Stimulated activated CD8-positive, alpha-beta memory T cell treated with anti-CD3 and anti-CD28 coated beads, Interleukin-12 subunit alpha, Interleukin-12 subunit beta, amount 100 ng/mL, for 1 hour (primary cell): ENCODE data around the gene APBA3.
"Not testable (repeated sequence)": the region's sequence is repeated elsewhere in the genome, so short reads cannot be mapped to it uniquely, and the experiment has no call there.

Experiments used
- DNase-seq: peaks from one replicate; pipeline ENCODE4 v3.0.0-alpha.2; 2020; ENCODE audit warnings: low read depth

Gene APBA3

GRCh38 chr19:3770136-3770999 is 8.9 kb upstream of the APBA3 start:
- DNase-seq: no peak

- no peak for DNase-seq
Measured at GRCh38 chr19:3769494-3769893, 8.0 kb upstream of the APBA3 start.

DNA sequence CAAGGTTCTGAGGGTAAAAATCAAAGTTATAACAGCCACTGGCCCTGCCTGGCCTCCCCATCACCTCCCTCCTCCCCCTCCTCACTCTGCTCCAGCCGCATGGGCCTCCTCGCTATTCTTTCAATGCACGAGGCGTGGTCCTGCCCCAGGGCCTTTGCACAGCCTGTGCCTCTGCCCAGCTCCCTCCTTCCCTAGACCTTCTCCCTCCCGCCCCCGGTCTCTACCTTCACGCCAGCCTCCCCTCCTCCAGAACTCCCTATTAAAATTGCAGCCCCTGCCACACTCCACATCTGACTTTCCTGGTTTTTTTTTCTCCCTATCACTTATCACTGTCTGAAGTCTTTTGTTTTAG is 7.2 kb upstream of the APBA3 start:
- DNase-seq: no peak

GRCh38 chr19:3768015-3768747 is 6.7 kb upstream of the APBA3 start:
- no peak for DNase-seq

- no peak for DNase-seq
Measured at GRCh38 chr19:3767050-3767449, 5.6 kb upstream of the APBA3 start.

GRCh38 chr19:3766520-3766919 is 5.0 kb upstream of the APBA3 start:
- no peak for DNase-seq

DNA sequence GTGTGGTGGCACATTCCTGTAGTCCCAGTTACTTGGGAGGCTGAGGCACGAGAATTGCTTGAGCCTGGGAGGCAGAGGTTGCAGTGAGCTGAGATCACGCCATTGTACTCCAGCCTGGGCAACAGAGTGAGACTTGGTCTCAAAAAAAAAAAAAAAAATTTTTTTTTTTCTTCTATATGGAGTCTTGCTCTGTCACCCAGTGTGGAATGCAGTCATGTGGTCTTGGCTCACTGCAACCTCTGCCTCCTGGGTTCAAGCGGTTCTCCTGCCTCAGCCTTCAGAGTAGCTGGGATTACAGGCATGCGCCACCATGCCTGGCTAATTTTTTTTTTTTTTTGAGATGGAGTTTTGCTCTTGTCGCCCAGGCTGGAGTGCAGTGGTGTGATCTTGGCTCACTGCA is 4.3 kb upstream of the APBA3 start:
- not testable (repeated sequence) for DNase-seq

- no peak for DNase-seq
Measured at GRCh38 chr19:3765121-3765520, 3.6 kb upstream of the APBA3 start.

GRCh38 chr19:3762501-3763459 is 1.3 kb upstream of the APBA3 start, which contains the start of gene MRPL54:
Gene MRPL54 (plus strand): TSS chr19:3762682. CDS start chr19:3762701, 19 bp downstream.
- DNase-seq: peak; percentile 100

DNA sequence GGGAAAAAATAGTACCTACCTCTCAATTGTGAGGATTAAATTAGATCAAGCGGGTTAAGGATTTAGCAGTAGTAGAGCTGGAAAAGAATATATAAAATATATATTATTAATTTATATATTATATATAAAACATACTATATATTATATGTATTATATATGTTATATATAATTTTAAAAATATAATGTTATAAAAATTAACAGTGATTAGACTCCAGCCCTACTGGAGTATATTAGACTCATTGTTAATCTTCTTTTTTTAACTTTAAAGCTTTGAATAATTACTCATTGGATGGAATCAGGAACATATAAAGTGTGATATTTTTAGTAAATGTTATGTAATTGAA is 610 bp upstream of the APBA3 start:
- no peak for DNase-seq

DNA sequence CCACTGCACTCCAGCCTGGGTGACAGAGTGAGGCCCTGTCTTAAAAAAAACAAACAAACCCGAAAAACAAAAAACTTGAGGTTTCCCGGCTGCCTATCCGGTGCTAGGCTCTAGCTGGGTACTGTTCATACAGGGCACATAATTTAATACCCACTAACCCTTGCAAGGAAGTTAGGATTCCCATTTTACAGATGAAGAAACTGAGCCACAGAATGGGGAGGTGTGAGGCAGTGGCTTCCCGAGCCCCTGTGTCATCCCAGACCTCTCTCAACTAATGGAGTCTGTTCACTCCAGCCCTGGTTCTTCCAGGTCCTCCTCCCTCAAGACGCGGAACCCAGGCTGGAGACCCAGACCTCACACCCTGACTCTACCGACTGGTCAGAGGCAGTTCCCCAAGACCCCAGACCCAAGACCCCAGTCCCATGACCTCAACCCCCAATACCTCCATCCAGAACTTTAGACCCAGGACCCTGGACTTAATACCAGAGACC is 576 bp downstream of the APBA3 start:
- no peak for DNase-seq

DNA sequence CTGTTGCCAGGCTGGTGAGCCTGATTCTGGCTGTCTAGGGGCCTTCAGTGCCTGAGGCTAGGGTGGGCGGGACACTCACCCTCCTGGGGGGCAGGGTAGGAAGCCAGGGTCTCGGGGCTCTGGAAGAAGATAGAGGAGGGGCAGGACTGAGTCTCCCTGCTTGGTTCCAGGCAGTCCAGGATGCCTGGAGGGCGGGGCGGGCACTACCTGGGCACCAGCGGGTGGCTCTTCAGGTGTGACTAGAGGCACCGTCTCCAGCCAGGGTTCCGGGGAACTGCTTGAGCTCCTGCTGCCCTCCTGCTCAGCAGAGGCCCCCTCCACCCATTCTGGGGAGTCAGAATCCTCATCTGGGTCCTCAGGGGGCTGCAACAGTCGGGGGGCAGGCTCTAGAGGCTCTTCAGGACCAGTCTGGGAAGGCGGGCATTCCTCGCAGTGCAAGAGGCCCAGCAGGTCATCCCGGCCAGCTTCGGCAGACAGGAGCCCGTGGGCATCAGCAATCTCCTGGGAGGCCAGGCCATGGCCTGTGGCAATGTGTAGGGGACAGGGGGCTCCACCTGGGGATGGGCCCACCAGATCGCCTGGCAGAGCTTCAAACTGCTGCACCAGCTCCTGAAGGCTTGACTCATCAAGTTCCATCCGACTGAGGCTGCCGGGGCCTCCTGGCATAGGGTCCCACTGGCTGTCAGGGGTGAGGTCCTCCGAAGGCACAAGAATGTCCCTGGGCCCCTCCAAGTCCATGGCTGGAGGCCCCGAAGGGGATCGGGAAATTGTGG is 1.8 kb downstream of the APBA3 start:
- DNase-seq: no peak

- not testable (repeated sequence) for DNase-seq
Measured at GRCh38 chr19:3758297-3758696, 3.2 kb downstream of the APBA3 start.

DNA sequence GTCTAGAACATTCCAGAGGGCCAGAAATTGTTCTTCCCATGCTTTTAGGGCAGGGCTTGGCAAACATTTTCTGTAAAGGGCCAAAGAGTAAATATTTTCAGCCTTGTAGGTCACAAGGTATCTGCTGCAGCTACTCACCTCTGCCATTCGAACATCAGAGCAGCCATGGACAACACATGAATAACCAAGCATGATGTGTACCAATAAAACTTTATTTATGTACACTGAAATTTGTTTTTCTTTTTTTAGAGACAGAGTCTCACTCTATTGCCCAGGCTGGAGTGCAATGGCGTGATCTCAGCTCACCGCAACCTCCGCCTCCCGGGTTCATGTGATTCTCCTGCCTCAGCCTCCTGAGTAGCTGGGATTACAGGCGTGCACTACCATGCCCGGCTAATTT is 3.8 kb downstream of the APBA3 start:
- not testable (repeated sequence) for DNase-seq

GRCh38 chr19:3753631-3754410 is 7.7 kb downstream of the APBA3 start:
- no peak for DNase-seq

DNA sequence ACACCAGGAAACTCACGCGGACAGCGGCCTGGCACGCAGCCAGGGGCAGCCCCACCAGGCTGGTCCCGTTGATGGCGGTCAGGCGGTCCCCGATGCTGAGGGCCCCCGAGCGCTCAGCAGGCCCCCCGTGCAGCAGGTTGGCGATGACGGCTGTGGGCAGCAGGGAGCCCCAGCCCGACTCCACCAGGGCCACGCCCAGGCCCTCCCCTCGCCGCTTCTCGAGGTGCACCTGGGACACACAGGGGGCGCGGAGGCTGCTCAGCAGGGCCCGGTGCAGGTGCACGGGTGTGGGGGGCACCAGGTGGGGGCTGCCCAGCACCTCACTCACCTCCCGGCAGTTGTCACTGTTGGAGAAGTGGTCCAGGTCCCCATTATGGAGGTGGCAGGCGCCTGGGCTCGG is 9.0 kb downstream of the APBA3 start:
- no peak for DNase-seq

GRCh38 chr19:3751236-3751635 is 10.3 kb downstream of the APBA3 start:
- no peak for DNase-seq

GRCh38 chr19:3750211-3750610 is 11.3 kb downstream of the APBA3 start:
- no peak for DNase-seq

- no peak for DNase-seq
Measured at GRCh38 chr19:3748965-3749364, 12.5 kb downstream of the APBA3 start.

- no peak for DNase-seq
Measured at GRCh38 chr19:3746371-3747056, 15.0 kb downstream of the APBA3 start.
